ENCODE results near the gene ELP2. TPM values are rescaled to one million over a fixed set of nuclear protein-coding genes. Genes with fewer than 3 reads are reported as not detected.
"Not testable (repeated sequence)": the region's sequence is repeated elsewhere in the genome, so short reads cannot be mapped to it uniquely, and the experiment has no call there.

Gene ELP2
- total and polyA plus RNA-seq, 2 experiments from 2014 or later = 54.3 to 63.8 TPM

DNA sequence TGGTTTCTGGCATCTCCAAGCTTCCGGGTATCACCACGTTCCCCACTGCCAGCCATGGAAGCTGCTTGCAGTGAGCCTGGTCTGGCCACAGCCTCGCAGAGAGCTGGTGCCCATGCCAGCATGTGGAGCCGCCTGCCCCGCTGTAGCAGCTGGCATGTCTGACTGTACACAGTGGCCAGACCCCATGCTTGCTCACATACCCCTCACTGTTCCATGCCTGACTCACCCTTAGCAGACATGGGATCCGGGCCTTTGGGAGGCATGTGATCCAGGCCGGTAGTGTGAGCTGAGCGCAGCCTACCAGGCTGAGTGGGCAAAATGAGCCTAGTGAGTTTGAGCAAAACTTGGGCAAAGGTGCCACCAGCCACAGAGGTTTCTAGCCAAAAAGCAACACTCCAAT lies 43.5 kb upstream of the ELP2 start:
- Histone ChIP-seq H3K79me2 (no peaks in the 10 kb centered on the region), H2AFZ (no peak overlapping the region), H3K9me3 (ENCODE audit: low read depth) (no peaks in the 10 kb centered on the region), H3K4me2 (no peak overlapping the region), H3K9me2 (replicated peaks; ENCODE audit: insufficient read depth) (no peaks in the 10 kb centered on the region), H3K4me3 (no peak overlapping the region), H4K20me1 (ENCODE audit: insufficient read depth, poor library complexity, severe bottlenecking) (no peaks in the 10 kb centered on the region), H3K27me3 (no peaks in the 10 kb centered on the region), H3K36me3 (replicated peaks; ENCODE audit: insufficient read depth, low read depth) (no peaks in the 10 kb centered on the region), H3K4me1 (ENCODE audit: insufficient read depth) (no peaks in the 10 kb centered on the region), H3K27ac (no peak overlapping the region)
- WGBS (ENCODE audit: low lambda C conversion rate, missing lambda C conversion rate) = 96% methylated on average over 8 of the region's 8 CpGs
- DNase-seq (ENCODE audit: low spot score) = no peak
- TF ChIP-seq, protein P1, sequence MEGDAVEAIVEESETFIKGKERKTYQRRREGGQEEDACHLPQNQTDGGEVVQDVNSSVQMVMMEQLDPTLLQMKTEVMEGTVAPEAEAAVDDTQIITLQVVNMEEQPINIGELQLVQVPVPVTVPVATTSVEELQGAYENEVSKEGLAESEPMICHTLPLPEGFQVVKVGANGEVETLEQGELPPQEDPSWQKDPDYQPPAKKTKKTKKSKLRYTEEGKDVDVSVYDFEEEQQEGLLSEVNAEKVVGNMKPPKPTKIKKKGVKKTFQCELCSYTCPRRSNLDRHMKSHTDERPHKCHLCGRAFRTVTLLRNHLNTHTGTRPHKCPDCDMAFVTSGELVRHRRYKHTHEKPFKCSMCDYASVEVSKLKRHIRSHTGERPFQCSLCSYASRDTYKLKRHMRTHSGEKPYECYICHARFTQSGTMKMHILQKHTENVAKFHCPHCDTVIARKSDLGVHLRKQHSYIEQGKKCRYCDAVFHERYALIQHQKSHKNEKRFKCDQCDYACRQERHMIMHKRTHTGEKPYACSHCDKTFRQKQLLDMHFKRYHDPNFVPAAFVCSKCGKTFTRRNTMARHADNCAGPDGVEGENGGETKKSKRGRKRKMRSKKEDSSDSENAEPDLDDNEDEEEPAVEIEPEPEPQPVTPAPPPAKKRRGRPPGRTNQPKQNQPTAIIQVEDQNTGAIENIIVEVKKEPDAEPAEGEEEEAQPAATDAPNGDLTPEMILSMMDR (IDR thresholded peaks at IDR 0.05; ENCODE audit: poor library complexity) = no peak
- no peak for TF ChIP-seq EZH2phosphoT487 (IDR thresholded peaks at IDR 0.05; ENCODE audit: low read depth, severe bottlenecking, unreplicated experiment)
- TF ChIP-seq EZH2 (IDR thresholded peaks at IDR 0.05; ENCODE audit: borderline replicate concordance) = no peak

DNA sequence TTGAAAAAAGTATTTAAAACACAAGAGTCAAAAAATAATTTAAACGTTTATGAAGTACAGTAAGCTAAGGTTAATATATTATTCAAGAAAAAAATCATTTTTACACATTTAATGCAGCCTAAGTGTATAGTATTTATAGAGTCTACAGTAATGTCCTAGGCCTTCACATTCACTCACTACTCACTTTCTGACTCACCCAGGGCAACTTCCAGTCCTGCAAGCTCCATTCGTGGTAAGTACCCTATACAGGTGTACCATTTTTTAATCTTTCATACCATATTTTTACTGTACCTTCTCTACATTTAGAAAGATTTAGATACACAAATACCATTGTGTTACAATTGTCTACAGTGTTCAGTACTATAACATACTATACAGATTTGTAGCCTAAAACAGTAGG lies 41.4 kb upstream of the ELP2 start:
- Histone ChIP-seq H3K4me2 (no peak overlapping the region), H3K36me3 (replicated peaks; ENCODE audit: insufficient read depth, low read depth) (no peaks in the 10 kb centered on the region), H3K27me3 (no peaks in the 10 kb centered on the region), H3K9me3 (ENCODE audit: low read depth) (no peaks in the 10 kb centered on the region), H3K79me2 (no peaks in the 10 kb centered on the region), H3K9me2 (replicated peaks; ENCODE audit: insufficient read depth) (no peaks in the 10 kb centered on the region), H4K20me1 (ENCODE audit: insufficient read depth, poor library complexity, severe bottlenecking) (no peaks in the 10 kb centered on the region), H3K27ac (no peak overlapping the region), H3K4me3 (no peak overlapping the region), H2AFZ (no peak overlapping the region), H3K4me1 (ENCODE audit: insufficient read depth) (no peaks in the 10 kb centered on the region)
- TF ChIP-seq EZH2 (IDR thresholded peaks at IDR 0.05; ENCODE audit: borderline replicate concordance) = no peak
- TF ChIP-seq EZH2phosphoT487 (IDR thresholded peaks at IDR 0.05; ENCODE audit: low read depth, severe bottlenecking, unreplicated experiment) = no peak
- TF ChIP-seq, protein P1 (IDR thresholded peaks at IDR 0.05; ENCODE audit: poor library complexity) = no peak
- DNase-seq (ENCODE audit: low spot score) = no peak
- WGBS (ENCODE audit: low lambda C conversion rate, missing lambda C conversion rate) = 88% methylated on average over 2 of the region's 2 CpGs

DNA sequence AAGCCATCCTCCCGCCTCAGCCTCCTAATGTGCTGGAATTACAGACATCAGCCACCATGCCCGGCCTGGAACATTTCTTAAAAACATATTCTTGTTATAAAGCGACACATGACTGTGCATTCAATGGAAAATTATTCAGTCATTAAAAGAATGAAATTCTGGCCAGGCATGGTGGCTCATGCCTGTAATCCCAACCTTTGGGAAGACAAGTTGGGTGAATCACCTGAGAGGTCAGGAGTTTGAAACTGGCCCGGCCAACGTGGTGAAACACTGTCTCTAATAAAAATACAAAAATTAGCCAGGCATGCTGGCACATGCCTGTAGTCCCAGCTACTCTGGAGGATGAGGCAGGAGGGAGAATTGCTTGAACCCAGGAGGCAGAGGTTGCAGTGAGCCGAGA lies 40.7 kb upstream of the ELP2 start:
- TF ChIP-seq, protein P1 (IDR thresholded peaks at IDR 0.05; ENCODE audit: poor library complexity) = no peak
- no peak for TF ChIP-seq EZH2phosphoT487 (IDR thresholded peaks at IDR 0.05; ENCODE audit: low read depth, severe bottlenecking, unreplicated experiment)
- no peak for TF ChIP-seq EZH2 (IDR thresholded peaks at IDR 0.05; ENCODE audit: borderline replicate concordance)
- Histone ChIP-seq H3K36me3 (replicated peaks; ENCODE audit: insufficient read depth, low read depth) (no peaks in the 10 kb centered on the region), H3K4me2 (no peak overlapping the region), H3K9me2 (replicated peaks; ENCODE audit: insufficient read depth) (no peaks in the 10 kb centered on the region), H3K9me3 (ENCODE audit: low read depth) (no peaks in the 10 kb centered on the region), H3K4me1 (ENCODE audit: insufficient read depth) (no peaks in the 10 kb centered on the region), H3K27ac (no peak overlapping the region), H3K79me2 (no peaks in the 10 kb centered on the region), H3K27me3 (no peaks in the 10 kb centered on the region), H2AFZ (no peak overlapping the region), H3K4me3 (no peak overlapping the region), H4K20me1 (ENCODE audit: insufficient read depth, poor library complexity, severe bottlenecking) (no peaks in the 10 kb centered on the region)
- 77% methylated on average over 6 of the region's 6 CpGs for WGBS (ENCODE audit: low lambda C conversion rate, missing lambda C conversion rate)
- no peak for DNase-seq (ENCODE audit: low spot score)

DNA sequence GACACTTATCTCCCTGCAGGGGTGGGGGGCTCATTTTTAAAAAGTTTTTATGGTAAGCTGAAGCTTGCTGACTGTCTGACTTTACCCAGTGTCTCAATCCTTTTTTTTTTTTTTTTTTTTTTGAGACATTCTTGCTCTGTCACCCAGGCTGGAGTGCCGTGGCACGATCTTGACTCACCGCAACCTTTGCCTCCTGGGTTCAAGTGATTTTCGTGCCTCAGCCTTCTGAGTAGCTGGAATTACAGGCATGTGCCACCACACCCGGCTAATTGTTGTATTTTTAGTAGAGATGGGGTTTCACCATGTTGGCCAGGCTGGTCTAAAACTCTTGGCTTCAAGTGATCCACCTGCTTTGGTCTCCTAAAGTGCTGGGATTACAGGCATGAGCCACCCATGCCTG lies 37.6 kb upstream of the ELP2 start:
- not testable (repeated sequence) for H3K4me2 ChIP-seq; H3K27me3 ChIP-seq; H4K20me1 ChIP-seq (ENCODE audit: insufficient read depth, poor library complexity, severe bottlenecking); H3K9me3 ChIP-seq (ENCODE audit: low read depth); H3K36me3 ChIP-seq (replicated peaks; ENCODE audit: insufficient read depth, low read depth); H2AFZ ChIP-seq; H3K27ac ChIP-seq; DNase-seq (ENCODE audit: low spot score); H3K4me3 ChIP-seq; H3K9me2 ChIP-seq (replicated peaks; ENCODE audit: insufficient read depth); H3K4me1 ChIP-seq (ENCODE audit: insufficient read depth); H3K79me2 ChIP-seq
- 78% methylated on average over 5 of the region's 5 CpGs for WGBS (ENCODE audit: low lambda C conversion rate, missing lambda C conversion rate)

Data from hepatocyte (in vitro differentiated cells).